Parietal lobe (tissue), 2 donors: ENCODE data around the gene UCMA. TPM values are rescaled to one million over a fixed set of nuclear protein-coding genes. Genes with fewer than 3 reads are reported as not detected.

ENCODE experiments used
- small RNA-seq: library from RNA; depleted of rRNA; stranded (forward); fragments of <200 nt; gene quantifications from one replicate; pipeline ENCODE3, GENCODE V24; 2014; ENCODE audit warnings: low replicate concordance
- total RNA-seq: library from RNA; depleted of rRNA; stranded (reverse); fragments of >200 nt; gene quantifications from one replicate; pipeline ENCODE4 v1.2.3, GENCODE V29; 2014

Gene UCMA, protein sequence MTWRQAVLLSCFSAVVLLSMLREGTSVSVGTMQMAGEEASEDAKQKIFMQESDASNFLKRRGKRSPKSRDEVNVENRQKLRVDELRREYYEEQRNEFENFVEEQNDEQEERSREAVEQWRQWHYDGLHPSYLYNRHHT
- not detected for total RNA-seq

DNA sequence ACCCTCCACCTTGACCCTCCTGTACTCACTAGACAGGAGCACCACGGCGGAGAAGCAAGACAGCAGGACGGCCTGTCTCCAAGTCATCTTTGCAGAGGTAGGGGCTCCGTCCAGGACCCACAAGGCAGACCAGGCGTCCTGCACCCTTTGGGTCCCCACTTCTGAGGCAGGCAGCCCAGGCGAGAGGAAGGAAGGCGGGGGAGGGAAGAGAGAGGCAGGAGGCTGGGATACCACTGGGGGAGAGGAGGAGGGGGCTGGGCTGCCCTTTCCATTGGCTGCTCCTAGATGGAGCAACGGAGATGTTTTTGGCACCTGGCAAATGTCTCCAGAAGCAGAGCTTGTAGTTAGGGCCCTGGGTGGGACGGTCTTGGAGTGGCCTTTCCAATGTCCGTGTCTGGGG is at the start of gene UCMA:
UCMA (minus strand) TSS at position 203 of the 400 bp plus-strand sequence; CDS start at position 87, 116 bp downstream.

Small RNAs within 50 kb of the gene (small RNA-seq; reads per million reads assigned to genes)
- gene RNU6-6P, result not detected

Other genes with a start within 250 kb of the UCMA start
- gene CCDC3, start 232.7 kb downstream of the UCMA start, total RNA-seq, result 13.8 TPM
- 70.1 TPM for gene OPTN, start 134.2 kb downstream of the UCMA start, total RNA-seq
- 5.0 TPM for gene MCM10, start 72.8 kb downstream of the UCMA start, total RNA-seq
- gene PHYH, start 65.7 kb upstream of the UCMA start, total RNA-seq, result 11.0 TPM
- 50.1 TPM for gene SEPHS1, start 113.9 kb upstream of the UCMA start, total RNA-seq